Activated T-cell treated with anti-CD3 and anti-CD28 coated beads for 48 hours (primary cell): ENCODE data around the gene DENND4A.

Experiments
- DNase-seq: peaks from one replicate; pipeline ENCODE4 v3.0.0-alpha.2; 2020; ENCODE audit warnings: low read depth

Gene DENND4A

DNA sequence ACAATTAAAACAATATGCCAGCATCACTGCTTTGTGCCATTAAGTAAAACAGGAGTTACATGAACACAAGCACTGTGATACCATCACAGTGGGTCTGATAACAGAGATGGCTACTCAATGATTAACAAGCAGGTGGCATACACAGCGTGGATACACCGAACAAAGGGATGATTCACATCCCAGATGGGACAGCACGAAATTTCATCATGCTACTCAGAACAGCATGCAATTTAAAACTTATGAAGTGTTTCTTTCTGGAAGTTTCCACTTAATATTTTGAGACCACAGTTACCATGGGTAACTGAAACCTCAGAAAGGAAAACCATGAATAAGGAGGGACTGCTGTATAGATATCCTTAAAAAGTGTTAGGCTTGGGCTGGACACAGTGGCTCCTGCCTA is 125.8 kb downstream of the DENND4A start:
- DNase-seq = no peak

DNA sequence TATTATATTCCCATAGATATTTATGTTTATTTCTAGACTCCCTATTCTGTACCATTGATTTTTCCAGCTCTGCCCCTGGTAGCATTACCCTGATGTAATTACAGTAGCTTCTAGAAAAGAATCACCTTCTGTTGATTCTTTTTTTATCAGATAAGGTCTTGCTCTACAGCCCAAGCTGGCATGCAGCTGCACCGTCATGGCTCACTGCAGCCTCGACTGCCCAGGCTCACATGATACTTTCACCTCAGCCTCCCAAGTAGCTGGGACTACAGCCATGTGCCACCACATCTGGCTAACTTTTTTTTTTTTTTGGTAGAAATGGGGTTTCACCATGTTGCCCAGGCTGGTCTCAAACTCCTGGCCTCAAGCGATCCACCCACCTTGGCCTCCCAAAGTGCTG is 128.6 kb downstream of the DENND4A start:
- no peak for DNase-seq

DNA sequence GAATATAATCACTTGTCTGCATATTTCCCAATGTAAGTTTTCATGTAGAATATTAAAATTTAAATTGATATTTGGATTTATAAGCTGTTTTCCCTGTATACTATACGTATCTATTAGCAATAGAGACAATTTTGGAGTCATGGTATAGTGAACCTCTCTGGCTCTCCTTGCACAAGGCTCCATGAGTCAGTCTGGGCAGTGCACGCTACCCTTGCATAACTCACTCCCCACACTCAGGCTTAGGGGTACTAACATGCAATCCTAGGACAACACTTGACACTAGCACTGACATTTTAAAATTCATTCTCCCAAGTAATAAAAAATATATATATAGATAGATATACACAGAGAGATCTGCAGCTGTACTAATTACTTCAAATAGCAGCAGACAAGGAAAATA is 131.2 kb downstream of the DENND4A start:
- DNase-seq = no peak

DNA sequence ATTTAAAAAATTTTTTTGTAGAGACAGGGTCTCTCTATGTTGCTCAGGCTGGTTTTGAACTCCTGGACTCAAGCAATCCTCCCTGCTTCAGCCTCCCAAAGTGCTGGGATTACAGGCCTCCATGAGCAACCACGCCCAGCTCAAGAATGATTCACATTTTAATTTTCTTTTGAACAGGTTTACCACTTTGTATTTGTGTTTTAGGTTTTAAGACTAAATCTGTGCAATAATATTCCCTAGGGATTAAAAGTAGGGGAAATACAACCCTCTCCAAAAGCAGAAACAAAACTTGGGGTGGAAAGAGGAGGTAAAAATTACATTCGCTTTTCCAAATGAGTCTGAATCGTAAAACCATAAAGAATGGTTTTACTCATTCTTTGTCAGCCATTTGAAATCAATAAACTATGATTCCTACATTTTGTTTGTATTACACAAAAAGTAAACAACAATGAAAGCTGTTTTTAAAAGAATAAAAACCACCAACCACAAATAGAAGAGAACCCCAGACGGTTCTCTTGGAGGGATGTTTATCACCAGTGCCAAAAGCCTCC is 132.5 kb downstream of the DENND4A start:
- no peak for DNase-seq

DNA sequence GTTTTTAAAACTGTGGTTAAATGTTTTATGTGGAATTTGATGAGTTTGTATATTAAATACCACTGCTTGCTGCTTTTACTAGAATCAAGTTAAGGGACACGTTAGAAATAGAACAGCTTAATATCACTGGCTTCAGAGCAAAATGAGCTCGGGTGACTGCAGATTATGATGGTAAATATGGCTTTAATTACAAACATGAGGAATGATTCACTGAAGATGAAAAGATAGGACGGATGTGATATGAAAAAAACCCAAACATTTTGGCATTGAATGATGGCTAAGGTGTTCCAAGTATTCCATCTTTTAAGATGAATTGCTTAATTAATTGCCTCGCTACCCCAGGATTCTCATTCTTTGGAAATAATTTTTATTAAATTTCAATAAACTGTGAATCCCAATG is 136.6 kb downstream of the DENND4A start:
- no peak for DNase-seq

DNA sequence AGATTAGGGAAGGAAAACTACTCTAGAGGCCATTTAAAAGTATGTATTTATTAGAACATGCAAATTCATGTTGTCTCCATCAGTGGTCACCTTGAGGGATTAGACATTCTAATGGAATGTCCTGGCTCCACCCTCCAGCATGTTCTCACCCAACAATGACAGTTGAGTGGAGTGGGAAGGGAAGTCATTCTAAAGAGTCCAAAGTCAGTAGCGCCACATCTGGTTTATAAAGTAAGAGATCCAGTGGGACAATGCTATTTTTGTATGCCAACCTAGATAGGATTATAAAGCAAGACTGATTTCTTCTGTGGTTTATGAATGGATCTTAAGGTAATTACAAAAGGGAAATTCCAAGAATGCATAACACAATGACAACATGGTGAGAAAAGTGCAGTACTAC is 137.1 kb downstream of the DENND4A start:
- DNase-seq = no peak

DNA sequence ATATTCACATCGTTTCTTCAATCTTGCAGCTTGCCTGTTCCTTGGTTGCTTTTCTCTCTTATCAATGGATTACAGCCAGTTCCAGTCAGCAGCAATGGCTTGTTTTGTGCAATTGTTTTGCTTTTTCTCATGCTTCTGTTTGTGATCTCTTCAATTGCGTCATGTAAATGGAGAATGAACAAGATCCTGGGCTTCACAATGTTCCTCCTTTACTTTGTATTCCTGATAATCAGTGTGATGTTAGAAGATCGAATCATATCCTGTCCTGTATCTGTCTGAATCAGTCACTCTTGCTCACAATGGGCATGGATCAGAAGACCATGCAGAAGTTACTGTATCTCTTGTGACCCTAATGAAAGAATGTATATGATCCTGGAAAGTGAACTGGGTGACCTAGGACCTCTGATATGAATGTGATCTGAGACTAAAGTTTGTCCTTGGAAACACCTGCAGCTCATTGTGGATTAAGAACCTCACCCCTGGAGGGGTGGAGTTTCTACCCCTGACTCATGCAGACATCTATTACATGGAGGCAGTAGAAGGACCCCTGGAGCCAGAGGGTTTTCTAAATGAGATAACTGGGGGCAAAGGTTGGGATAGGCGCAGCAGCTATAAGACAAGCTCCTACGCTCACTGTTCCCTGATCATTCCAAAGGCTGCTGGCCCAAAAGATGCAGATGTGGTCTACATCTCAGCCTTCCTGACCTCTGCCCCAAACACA is 138.1 kb downstream of the DENND4A start:
- no peak for DNase-seq

DNA sequence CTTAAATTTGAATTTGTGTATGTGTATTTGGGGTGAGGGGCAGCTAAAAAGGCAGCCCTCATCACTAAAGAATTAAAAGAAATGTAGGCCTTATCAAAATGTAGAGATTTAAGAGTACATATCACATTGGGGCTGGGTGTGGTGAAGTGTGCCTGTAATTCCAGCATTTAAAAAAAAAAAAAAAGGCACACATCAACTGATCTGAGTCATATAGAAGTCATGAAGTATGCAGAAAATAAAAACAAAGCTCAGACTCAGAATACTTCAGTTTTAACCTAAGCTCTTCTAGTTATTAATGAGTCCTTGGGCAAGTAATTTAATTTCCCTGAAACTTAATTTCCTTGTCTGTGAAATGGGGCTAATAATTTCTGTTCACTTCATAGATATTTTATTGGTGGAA is 138.8 kb downstream of the DENND4A start:
- no peak for DNase-seq

DNA sequence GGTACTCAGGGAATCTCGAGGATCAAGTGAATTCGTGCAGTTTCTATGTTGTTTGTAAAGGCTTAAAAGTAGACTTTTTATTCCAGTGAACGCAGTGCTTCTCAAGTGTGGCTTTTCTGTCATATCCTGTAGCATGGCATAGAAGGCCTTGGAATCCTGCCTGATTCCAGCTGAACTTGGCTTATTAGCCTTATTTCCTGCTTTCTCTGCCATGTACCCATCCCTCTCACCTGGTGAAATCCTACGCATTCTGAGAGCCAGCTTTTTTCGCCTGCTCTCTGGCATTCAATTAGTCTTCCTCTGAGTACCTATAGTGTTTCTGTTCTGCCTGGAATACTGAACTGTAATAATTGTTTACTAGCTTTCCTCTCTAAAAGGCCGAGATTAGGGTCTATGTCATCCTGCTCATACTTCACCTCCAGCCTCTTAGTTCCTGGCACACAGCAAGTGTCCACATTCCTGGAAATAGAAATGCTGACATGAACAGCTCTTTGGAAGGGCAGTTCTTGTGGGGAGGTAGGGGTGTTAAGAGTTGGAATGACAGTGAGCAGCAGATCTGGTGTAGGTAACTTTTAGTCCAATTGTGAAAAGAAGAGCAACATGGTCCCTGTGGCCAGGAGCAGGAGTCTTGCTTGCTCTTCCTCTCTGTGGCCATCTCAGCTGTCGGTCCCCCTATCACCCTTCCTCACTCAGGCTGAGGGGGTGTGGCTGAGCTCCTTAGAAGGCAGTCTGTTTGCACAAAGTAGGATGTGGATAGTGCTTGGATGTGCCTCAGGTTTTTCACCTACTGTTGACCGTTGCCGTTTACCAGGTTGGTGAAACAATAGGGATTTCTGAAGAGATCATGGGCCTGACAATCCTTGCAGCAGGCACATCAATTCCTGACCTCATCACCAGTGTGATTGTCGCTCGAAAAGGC is 140.0 kb downstream of the DENND4A start:
- no peak for DNase-seq

DNA sequence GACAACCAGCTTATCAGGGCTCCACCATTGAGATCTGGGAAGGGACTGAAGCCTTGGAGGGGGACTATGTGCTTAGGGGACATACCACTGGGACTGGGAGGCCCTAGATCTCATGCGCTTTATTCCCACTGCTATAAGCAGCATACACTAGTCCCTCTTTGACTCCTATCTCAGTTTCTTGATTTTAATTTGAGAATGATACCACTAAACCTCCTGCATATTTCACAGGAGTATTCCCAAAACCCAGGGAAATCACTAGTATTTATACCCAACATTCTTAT is 141.1 kb downstream of the DENND4A start:
- no peak for DNase-seq

DNA sequence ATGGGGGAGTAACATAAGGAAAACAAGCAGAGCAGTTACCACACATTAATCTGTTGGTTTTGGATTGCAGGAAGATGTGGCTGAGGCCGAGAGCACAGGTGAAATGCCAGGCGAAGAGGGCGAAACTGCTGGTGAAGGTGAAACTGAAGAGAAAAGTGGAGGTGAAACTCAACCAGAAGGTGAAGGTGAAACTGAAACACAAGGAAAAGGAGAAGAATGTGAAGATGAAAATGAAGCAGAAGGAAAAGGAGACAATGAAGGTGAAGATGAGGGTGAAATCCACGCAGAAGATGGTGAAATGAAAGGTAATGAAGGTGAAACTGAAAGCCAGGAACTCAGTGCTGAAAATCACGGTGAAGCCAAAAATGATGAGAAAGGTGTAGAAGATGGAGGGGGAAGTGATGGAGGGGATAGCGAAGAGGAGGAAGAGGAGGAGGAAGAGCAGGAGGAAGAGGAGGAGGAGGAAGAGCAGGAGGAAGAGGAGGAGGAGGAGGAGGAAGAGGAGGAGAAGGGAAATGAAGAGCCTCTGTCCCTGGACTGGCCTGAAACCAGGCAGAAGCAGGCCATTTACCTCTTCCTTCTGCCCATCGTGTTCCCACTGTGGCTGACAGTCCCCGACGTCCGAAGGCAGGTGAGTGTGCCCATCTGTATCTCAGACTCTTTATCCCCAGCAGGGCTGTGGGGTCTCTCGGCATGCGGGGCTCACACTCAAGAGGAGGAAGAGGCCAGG is 141.6 kb downstream of the DENND4A start:
- DNase-seq = no peak

DNA sequence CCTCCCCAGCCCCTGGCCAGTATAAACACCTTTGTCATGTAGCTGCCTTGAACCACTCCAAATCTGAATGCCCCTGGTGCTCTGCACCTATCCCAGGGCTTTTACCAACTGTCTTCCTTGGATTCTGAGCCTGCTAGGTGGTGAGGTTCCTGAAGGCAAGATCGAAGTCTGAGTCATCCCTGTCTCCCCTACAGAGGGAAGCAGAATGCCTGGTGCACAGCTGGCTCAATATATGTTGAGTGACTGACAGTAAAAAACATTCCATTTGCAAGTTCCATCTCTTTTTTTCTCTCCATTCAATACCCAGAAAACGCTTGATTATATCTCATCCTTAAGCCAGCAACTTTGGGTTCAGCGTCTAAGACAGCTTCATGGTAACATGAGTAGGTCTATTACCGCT is 145.6 kb downstream of the DENND4A start:
- no peak for DNase-seq

DNA sequence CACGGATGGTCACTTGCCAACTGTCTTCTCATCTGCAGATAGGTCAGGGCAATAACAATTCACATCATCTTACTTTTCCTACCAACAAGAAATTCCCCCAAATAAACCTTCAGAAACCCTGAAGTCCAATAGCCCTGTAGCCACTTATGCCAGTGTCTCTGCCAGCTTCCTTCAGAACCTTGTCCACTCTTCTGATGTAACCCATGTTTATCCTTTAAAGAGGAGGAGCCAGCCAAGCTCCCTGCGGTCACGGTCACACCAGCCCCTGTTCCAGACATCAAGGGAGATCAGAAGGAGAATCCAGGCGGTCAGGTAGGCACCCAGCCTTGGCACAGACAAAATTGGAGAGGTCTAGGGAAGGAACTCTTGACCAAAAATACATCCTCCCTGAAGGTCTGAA is 146.7 kb downstream of the DENND4A start:
- DNase-seq = no peak

DNA sequence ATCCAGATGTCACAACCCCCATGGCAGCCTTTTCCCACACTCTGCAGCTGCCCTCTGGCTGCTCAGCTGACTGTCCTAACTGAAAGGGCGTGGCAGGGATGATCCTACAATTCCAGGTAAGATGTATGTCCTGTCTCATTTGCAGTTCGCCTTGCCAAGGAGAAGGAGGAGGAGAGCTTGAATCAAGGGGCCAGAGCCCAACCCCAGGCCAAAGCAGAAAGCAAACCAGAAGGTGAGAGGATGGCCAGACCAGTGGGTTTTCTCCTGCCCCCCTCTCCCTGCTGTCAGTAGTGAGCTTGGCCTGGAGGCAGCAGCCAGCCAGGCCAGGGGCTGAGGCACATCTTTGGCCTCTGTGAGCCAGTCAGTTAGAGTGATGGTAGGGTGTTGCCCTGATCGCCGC is 147.8 kb downstream of the DENND4A start:
- DNase-seq = no peak

DNA sequence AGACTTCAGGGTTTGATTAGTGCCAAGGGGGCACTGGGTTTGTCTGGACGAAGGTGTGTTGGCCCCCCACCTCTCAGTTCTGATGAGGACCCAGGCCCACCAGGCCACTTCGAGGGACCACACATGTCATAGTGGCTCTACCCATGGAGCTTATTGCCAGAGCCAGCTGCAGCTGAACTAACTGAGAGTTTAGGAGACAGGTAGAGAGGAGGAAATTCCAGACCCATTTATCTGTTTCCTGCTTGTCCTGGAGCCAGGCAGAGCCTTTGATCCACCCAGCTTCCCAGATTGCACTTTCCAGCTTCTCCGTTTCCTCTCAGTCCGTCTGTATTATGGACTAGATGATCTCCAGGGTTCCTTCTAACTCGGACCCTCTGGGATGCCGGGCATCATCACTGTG is 149.5 kb downstream of the DENND4A start:
- no peak for DNase-seq

DNA sequence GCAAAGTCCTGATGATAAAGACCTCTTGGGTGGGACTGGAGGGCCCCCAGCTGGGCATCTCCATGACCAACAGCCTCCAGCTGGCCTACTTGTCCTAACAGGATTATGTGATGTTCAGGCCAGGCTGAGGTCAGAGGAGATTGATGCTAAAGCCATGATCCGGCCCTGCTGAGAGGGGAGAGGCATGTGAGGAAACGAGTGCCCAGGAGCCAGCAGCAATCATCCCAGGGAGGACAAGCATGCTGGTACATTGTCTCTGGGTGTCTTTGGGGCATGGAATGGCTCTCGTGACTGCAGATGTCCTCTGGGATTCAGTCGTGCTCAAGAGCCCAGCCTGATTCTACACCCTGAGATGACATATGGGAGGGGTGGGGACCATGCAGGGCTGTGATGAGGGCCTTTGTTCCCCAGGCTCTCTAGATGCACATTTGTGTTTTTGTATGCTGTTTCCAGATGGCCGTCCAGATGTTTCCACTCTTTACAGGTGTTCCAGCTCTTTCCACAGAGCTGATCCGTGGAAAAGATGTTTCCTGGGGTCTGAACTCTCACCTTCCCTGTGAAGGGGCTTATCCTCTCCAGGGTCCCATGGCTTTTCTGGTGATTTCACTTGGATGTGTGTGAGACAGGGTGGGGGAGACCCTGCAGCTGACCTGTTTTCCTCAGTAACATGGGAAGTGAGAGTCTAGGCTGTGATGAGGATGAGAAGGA is 150.2 kb downstream of the DENND4A start:
- DNase-seq = no peak

DNA sequence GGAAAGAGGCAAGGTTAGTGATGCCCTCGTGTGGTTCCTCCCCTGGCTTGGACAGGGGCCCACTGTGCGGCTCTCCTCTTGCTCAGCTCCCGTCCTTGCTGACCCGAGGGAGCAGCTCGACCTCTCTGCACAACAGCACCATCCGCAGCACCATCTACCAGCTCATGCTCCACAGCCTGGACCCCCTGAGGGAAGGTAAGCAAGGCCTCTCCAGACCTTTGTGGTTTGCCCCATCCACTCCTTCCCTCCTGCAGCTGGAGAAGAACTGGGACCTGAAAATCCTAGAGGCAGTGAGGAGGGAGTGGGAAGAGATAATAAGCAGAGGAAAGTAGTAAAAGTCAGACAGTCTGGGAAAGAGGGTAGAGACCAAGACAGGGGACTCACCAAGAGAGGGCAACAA is 152.6 kb downstream of the DENND4A start:
- no peak for DNase-seq

DNA sequence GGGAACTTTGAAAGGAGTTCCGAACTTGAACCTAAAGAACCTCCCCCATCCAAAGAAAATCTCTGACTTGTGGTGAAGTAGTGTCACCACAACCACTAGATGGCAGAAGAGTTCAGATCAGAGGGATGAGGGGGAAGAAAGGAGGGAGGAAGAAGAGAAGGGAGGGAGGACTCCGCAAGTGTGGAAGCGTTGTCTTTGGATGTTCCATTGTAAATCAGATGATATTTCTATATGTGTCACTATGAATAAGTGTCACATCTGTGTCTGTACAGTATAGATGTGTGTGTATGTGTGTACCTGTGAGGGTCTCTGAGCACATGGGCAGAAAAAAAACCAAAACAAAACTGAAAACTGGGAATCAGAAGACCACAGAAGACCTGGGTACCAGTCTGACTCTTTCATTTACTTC is 153.4 kb downstream of the DENND4A start:
- no peak for DNase-seq

DNA sequence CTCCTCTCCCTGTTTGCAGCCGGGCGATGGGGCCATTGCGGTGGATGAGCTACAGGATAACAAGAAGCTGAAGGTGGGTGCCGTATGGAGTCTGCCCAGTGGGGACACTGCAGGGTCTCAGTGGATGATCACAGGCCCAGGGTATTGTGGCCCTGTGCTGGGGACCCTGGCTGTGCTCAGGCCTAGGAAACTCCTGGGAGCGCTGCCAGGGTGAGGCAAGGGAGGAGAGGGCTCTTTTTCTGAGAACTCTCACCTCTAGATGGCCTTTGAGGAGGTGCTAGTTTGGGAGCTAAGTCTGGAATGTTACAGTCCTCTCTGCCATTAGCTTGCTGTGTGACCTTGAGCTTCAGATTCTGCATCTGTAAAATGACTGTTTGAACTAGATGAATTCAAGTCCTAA is 154.0 kb downstream of the DENND4A start:
- no peak for DNase-seq

DNA sequence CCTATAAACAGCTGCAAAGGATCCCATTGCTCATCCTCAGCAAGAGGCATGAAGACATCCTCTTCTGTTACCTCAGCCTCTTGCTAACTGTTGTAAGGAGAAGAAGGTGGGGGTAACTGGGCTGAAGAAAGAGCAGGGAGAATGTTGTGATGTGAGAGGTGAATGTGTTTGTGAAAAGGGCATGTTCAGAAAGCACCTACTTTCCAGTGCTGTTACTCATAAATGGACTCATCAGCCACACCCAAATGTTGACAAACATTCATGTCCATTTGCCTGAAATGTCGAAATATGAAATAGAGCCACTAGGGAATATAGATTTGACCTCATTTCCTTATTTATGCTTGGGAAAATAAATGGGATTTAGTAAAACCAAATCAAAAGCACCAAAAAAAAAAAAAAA is 157.7 kb downstream of the DENND4A start:
- no peak for DNase-seq

DNA sequence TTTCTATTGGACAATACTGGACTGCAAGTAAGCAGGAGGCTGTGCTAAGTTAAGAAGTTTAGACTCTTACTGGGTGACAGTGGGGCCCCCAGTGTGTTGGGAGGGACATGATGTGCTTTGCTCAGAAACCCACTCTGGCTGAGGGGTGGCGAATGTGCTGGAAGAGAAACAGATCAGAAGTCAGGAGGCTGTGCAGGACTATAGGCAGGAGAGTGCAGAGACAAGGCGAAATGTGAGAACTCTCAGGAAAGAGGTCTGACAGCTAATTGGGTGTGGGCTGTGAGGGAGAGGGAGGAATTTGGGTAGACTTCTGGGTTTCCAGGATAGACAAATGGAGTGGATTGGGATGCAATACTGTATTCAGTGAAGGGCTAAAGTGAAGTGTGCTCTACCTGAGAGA is 158.3 kb downstream of the DENND4A start:
- no peak for DNase-seq

DNA sequence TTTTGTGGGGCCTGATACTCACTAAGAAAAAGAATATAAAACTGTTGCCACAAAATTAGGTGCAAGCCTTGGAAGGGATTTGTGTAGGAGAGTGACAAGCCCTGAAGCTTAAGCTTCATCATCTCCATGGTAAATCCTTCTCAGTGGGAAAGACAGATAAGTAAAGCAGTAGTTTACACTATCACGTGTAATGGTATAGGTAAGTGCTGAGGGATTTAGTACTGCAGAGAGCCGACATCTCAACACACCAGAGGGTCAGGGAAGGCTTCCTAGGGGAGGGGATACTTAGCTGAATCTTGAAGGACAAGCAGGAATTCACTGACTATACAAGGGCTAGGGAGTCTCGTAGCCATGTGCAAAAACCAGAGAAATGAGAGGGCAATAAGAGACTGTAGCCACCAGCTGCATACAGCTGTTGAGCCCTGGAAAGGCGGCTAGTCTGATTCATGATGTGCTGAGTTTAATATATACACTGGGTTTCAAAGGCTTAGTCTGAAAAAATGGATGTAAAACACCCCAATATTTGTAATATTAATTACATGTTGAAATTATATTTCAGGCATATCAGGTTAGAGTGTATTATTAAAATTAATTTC is 159.2 kb downstream of the DENND4A start:
- no peak for DNase-seq
